RWPE2 (cell line): ENCODE measurements around the gene SLC25A3.
"Not testable (repeated sequence)": the region's sequence is repeated elsewhere in the genome, so short reads cannot be mapped to it uniquely, and the experiment has no call there.

Source experiments
- ATAC-seq: fragments of 200-7000 bp; cut with Tn5 transposase; 3 replicates; pipeline ENCODE4 v1.9.1; 2021; ENCODE audit warnings: low read depth
- DNase-seq: peaks from one replicate; pipeline ENCODE4 v3.0.0-alpha.2; 2020; ENCODE audit warnings: low spot score
- H3K27ac ChIP-seq: fragments of 450-650 bp; 2 replicates; pipeline ENCODE4 v1.5.1; 2017; ENCODE audit warnings: mild to moderate bottlenecking; ENCODE audit not compliant: poor library complexity, severe bottlenecking
- H3K27me3 ChIP-seq: fragments of 250-450 bp; sonication (Bioruptor Pico); 2 replicates; pipeline ENCODE4 v1.5.1; 2021; ENCODE audit warnings: mild to moderate bottlenecking, moderate library complexity; ENCODE audit not compliant: insufficient read depth, poor library complexity, severe bottlenecking
- H3K36me3 ChIP-seq: fragments of 250-450 bp; sonication (Bioruptor Pico); 2 replicates; pipeline ENCODE4 v1.5.1; 2020; ENCODE audit warnings: low read depth, mild to moderate bottlenecking, moderate library complexity
- H3K4me1 ChIP-seq: fragments of 250-450 bp; sonication (Bioruptor Pico); 2 replicates; pipeline ENCODE4 v1.5.1; 2021; ENCODE audit warnings: mild to moderate bottlenecking, moderate library complexity; ENCODE audit not compliant: insufficient read depth, poor library complexity, severe bottlenecking
- H3K4me3 ChIP-seq: fragments of 250-450 bp; sonication (Bioruptor Pico); 2 replicates; pipeline ENCODE4 v1.5.1; 2021; ENCODE audit warnings: mild to moderate bottlenecking, moderate library complexity; ENCODE audit not compliant: severe bottlenecking
- H3K9me3 ChIP-seq: fragments of 250-450 bp; sonication (Bioruptor Pico); 2 replicates; pipeline ENCODE4 v1.5.1; 2021; ENCODE audit warnings: mild to moderate bottlenecking, moderate library complexity; ENCODE audit not compliant: severe bottlenecking
- TF ChIP-seq, protein P1 (sequence below): fragments of 450-650 bp; IDR thresholded peaks from one replicate; pipeline ENCODE4 v1.5.1; 2017; ENCODE audit warnings: mild to moderate bottlenecking, moderate library complexity; ENCODE audit not compliant: poor library complexity, severe bottlenecking

Gene SLC25A3

DNA sequence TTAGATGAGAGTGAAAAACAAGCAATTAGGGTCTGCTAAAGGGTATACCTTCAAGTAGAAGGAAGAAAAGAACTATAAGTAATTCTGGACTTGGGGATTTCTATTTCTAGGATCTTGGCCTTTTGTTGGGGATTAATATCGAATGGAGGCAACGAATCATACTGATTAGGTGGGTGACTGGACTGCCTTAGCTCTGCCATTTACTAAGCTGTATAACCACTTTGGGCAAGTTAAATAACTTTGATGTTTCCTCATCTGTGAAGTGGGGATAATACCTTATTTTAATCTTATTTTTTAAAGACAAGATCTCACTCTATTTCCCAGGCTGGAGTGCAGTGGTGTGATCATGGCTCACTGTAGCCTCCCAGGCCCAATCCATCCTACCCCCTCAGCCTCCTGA, 44.5 kb downstream of the SLC25A3 start:
- DNase-seq (no peak), ATAC-seq (no peak)
- peak overlapping the region; percentile 82 for H3K27ac ChIP-seq
- peaks cover 36% of the 10 kb centered on the region for H3K36me3 ChIP-seq
- H3K4me1 ChIP-seq, result peaks cover 27% of the 10 kb centered on the region
- TF ChIP-seq, protein P1, sequence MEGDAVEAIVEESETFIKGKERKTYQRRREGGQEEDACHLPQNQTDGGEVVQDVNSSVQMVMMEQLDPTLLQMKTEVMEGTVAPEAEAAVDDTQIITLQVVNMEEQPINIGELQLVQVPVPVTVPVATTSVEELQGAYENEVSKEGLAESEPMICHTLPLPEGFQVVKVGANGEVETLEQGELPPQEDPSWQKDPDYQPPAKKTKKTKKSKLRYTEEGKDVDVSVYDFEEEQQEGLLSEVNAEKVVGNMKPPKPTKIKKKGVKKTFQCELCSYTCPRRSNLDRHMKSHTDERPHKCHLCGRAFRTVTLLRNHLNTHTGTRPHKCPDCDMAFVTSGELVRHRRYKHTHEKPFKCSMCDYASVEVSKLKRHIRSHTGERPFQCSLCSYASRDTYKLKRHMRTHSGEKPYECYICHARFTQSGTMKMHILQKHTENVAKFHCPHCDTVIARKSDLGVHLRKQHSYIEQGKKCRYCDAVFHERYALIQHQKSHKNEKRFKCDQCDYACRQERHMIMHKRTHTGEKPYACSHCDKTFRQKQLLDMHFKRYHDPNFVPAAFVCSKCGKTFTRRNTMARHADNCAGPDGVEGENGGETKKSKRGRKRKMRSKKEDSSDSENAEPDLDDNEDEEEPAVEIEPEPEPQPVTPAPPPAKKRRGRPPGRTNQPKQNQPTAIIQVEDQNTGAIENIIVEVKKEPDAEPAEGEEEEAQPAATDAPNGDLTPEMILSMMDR, result no peak
- no peak overlapping the region for H3K4me3 ChIP-seq
- no peaks in the 10 kb centered on the region for H3K27me3 ChIP-seq
- no peaks in the 10 kb centered on the region for H3K9me3 ChIP-seq

DNA sequence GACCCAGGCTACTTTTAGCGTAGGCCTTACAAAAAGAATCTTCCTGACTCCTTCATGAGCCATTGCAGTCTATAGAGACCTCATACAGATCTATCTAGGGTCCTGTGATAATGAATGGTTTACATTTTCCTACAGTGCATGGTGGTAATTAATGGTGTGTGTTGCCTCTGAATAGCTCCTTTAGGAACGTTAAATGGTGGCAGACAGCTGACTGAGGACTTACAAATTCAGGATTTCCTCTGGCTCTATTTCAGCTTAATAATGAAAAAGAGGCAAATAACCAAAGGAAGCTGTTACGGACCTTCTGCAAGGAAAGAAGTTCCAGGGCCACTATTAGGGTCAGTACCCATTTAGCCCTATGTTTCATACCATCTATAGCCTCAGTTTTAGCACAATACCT, 46.0 kb downstream of the SLC25A3 start:
- H3K27ac ChIP-seq, result no peak overlapping the region
- H3K9me3 ChIP-seq, result no peaks in the 10 kb centered on the region
- no peak for DNase-seq
- peaks cover 26% of the 10 kb centered on the region for H3K36me3 ChIP-seq
- H3K4me3 ChIP-seq, result no peak overlapping the region
- H3K4me1 ChIP-seq, result peaks cover 29% of the 10 kb centered on the region
- TF ChIP-seq, protein P1, result no peak
- H3K27me3 ChIP-seq, result no peaks in the 10 kb centered on the region
- ATAC-seq, result no peak

DNA sequence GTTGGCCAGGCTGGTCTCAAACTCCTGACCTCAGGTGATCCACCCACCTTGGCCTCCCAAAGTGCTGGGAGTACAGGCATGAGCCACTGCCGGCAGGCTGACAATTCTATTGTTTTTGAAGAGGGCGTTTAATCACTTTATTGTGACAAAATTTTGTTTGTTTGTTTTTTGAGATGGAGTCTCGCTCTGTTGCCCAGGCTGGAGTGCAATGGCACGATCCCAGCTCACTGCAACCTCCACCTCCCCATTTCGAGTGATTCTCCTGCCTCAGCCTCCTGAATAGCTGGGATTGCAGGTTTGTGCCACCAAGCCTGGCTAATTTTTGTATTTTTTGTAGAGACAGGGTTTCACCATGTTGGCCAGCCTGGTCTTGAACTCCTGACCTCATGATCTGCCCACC, 49.3 kb downstream of the SLC25A3 start:
- peaks cover 22% of the 10 kb centered on the region for H3K36me3 ChIP-seq

DNA sequence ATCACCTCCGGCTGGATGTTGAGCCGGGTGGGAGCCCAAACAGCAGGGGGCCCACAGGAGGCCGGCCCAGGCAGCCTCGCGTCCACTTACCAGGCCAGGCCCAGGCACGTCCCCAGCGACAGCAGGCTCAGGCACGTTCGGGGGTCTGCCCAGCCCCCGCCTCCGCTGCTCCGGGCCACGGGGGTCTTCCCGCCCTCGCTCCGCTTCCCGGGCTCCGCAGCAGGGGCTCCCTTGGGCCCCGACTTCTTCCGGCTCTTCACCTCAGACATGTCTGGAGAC, 50.9 kb downstream of the SLC25A3 start:
- ATAC-seq, result peak; percentile 61
- H3K36me3 ChIP-seq, result peaks cover 31% of the 10 kb centered on the region
- peaks cover 9% of the 10 kb centered on the region for H3K4me1 ChIP-seq
- no peaks in the 10 kb centered on the region for H3K9me3 ChIP-seq
- H3K27ac ChIP-seq, result peak overlapping the region; percentile 90
- peak overlapping the region; percentile 67 for H3K4me3 ChIP-seq
- peak; percentile 79 for DNase-seq
- H3K27me3 ChIP-seq, result no peaks in the 10 kb centered on the region
- TF ChIP-seq, protein P1, result peak; percentile 25

More for the DNA sequence above, 49.3 kb downstream of the SLC25A3 start:
- Histone ChIP-seq H3K27ac (peak overlapping the region; percentile 90), H3K4me1 (peaks cover 10% of the 10 kb centered on the region), H3K4me3 (peak overlapping the region; percentile 67)
- ATAC-seq, H3K27me3 ChIP-seq, DNase-seq, H3K9me3 ChIP-seq: not testable (repeated sequence)

DNA sequence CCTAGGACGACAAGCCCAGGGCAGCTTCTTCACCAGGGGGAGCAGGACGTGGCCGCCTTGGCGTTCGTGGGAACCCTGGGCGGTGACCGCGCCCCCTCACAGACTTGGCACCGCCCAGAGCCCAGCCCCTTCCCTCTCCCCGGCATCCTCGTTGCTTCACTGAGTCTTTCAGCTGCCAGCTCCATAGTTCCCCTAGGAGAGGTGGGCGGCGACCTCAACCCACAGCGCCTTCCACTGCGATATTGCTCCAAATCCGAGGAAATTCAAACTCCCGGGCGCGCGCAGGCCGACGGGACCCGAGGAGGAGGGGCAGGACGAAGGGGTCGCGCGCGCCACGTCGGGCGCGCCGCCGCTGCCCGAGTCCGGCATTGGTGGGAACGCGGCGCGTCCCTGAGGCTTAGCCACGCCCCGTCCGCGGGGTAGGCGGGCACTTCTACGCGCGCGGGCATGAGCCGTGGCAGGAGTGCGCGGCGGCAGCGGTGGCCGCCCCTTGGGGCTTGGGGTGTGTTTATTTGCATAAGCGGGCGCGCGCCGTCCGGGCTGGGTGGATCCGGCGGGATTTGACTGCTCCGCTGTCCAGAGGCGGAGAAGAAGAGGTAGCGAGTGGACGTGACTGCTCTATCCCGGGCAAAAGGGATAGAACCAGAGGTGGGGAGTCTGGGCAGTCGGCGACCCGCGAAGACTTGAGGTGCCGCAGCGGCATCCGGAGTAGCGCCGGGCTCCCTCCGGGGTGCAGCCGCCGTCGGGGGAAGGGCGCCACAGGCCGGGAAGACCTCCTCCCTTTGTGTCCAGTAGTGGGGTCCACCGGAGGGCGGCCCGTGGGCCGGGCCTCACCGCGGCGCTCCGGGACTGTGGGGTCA, 51.5 kb downstream of the SLC25A3 start, which contains the start of the genes APAF1 and IKBIP:
Gene APAF1, plus strand, starts transcription at position 579 of the 860 bp plus-strand sequence. CDS start 3,070 bp downstream, outside the sequence.
Gene IKBIP, minus strand, starts transcription at position 77 of the 860 bp plus-strand sequence. CDS start 87 bp downstream, outside the sequence.
- Histone ChIP-seq H3K9me3 (no peaks in the 10 kb centered on the region), H3K4me1 (peaks cover 9% of the 10 kb centered on the region), H3K27ac (peak within 1 kb of the TSS; percentile 90), H3K36me3 (peaks cover 32% of the 10 kb centered on the region), H3K4me3 (peak within 1 kb of the TSS; percentile 67), H3K27me3 (no peaks in the 10 kb centered on the region)
- TF ChIP-seq, protein P1, result no peak
- DNase-seq, result peak; percentile 95
- peak; percentile 82 for ATAC-seq
